Measurements from ENCODE around the gene NEMP1.

- TF ChIP-seq POLR2A (IDR thresholded peaks at IDR 0.05) = no peak
- TF ChIP-seq, protein P1, sequence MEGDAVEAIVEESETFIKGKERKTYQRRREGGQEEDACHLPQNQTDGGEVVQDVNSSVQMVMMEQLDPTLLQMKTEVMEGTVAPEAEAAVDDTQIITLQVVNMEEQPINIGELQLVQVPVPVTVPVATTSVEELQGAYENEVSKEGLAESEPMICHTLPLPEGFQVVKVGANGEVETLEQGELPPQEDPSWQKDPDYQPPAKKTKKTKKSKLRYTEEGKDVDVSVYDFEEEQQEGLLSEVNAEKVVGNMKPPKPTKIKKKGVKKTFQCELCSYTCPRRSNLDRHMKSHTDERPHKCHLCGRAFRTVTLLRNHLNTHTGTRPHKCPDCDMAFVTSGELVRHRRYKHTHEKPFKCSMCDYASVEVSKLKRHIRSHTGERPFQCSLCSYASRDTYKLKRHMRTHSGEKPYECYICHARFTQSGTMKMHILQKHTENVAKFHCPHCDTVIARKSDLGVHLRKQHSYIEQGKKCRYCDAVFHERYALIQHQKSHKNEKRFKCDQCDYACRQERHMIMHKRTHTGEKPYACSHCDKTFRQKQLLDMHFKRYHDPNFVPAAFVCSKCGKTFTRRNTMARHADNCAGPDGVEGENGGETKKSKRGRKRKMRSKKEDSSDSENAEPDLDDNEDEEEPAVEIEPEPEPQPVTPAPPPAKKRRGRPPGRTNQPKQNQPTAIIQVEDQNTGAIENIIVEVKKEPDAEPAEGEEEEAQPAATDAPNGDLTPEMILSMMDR (IDR thresholded peaks at IDR 0.05) = no peak
These were observed 45.2 kb downstream of the NEMP1 start for GRCh38 chr12:57033431-57033830.

All from testis (tissue), 2 donors.